Activated CD4-positive, alpha-beta T cell treated with anti-CD3 and anti-CD28 coated beads, Interleukin-2, amount 50 U/mL, for 1 hour (primary cell): ENCODE data around the gene CCDC88C.

ENCODE experiments used
- DNase-seq: peaks from one replicate; pipeline ENCODE4 v3.0.0-alpha.2; 2020

Gene CCDC88C

GRCh38 chr14:91342206-91342760, 75.3 kb downstream of the CCDC88C start:
- DNase-seq, result no peak

GRCh38 chr14:91341751-91342154, 75.9 kb downstream of the CCDC88C start:
- DNase-seq, result no peak

DNA sequence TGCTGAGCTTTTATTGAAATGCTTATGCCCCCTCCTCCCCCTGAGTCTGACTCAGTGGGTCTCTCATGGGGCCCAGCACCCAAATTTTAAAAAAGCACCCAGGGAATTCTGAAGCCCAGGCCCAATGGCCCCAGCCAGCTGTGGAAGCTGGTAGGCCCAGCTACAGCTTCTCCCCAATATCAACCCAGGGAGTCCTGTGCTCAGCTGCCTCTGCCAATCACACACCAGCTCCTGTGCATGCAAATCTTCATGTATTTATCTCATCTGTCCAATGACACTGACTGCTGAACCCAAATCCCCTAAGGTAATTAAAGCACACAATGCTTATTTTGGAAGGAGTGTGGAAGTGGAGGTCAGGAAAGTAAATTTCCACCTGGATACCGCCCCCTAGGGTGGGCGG, 76.3 kb downstream of the CCDC88C start:
- no peak for DNase-seq

GRCh38 chr14:91339671-91340369, 77.8 kb downstream of the CCDC88C start:
- no peak for DNase-seq

- no peak for DNase-seq
These were observed 78.5 kb downstream of the CCDC88C start for GRCh38 chr14:91339076-91339475.

GRCh38 chr14:91338379-91338778, 79.2 kb downstream of the CCDC88C start:
- no peak for DNase-seq

DNA sequence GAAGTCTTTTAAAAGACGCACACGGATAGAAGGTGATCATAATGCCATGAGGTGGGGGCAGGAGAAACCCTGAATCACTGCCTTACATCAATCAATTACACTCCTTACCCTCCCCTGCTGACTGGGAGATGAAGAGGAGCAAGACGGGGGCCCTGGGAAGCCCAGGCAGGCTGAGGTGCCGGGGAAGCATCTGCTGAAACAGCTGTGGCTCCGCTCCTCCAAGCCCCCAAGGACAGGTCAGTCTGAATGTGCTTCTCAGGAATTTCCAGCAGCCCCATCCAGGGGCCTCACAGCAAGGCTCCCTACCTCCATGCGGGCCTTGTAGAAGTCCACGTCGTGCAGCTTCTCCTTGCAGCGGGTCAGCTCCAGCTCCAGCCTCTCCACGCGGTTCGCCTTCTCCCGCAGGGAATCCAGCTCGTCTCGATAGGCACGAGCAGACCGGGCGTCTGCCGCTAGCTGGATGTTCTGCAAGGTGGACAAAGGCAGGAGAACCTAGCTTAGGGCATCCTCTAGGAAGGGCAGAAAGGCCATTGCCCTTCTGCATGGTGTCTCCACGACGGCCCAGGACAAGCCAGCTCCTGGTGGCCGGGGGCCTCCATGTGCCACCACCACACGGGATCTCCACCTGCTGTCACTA, 79.8 kb downstream of the CCDC88C start:
- DNase-seq, result no peak

GRCh38 chr14:91336093-91336450, 81.5 kb downstream of the CCDC88C start:
- no peak for DNase-seq

GRCh38 chr14:91335191-91336092, 82.2 kb downstream of the CCDC88C start:
- no peak for DNase-seq

DNA sequence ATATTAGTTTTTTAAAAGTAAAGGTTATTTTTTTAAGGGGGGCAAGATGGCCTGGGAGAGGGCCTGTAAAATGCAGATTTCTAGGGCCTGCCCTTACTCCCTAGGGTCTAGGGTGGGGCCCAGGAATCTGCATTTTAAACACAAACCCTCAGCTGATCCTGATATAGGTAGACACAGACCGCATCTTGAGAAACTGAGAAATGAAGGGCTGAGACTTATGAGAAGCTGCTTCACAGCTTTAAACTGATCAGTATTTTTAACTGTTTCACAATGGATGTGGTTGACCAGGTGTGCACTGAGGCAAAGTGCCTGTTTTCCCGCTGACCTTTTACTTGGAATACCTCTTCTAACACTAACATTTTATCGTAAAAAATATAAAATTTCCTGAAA, 84.0 kb downstream of the CCDC88C start:
- no peak for DNase-seq

GRCh38 chr14:91332986-91333649, 84.5 kb downstream of the CCDC88C start:
- DNase-seq, result no peak

DNA sequence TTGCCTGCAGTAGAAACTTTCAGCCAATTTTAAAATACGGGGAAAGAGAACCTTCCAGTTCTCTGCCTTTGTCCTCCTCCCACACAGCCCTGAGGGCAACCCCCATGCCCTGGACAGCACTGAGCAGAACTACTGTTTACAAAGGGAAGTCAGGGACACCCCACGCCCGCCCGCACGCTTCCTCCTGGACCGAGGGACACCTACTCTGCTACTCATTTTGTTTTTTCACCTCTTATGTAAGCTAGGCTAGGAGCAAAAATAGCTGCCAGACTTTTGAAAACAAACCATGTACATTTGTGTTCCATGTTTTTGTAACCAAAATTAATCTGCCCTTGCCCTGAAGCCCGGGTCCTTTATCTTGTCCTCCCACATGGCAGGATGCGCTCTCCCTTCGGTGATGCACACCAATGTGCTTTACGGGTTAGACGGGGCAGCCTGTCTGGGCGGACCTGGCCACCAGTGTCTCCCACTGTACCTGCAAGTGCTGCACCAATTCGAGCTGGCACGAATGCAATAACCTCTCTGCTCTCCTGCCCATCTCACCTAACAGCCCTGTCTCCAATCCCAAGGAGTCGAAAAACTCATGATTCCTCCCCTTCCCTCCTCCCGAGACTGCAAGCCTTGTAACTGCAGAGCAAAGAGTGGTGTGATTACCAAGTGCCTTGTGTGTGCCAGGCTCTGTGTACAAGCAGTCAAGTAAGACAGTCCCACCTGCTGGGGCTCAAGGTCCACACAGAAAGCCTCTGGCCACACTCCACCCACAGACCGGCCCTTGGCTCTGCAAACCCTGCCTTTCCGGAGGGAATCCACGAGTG, 85.2 kb downstream of the CCDC88C start:
- DNase-seq, result no peak

DNA sequence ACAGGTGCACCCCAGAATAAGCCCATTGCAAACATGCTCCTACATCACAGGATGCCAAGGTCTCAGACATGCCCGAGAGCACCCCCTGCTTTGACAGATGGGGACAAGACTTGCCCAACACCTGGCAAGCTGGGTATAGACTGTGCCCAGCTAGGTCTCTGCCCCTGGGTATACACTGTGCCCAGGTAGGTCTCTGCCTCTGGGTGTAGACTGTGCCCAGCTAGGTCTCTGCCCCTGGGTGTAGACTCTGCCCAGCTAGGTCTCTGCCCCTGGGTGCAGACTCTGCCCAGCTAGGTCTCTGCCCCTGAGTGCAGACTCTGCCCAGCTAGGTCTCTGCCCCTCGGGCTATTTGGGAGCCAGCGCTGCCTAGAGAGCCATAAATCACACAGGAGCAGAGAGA, 85.9 kb downstream of the CCDC88C start:
- no peak for DNase-seq

DNA sequence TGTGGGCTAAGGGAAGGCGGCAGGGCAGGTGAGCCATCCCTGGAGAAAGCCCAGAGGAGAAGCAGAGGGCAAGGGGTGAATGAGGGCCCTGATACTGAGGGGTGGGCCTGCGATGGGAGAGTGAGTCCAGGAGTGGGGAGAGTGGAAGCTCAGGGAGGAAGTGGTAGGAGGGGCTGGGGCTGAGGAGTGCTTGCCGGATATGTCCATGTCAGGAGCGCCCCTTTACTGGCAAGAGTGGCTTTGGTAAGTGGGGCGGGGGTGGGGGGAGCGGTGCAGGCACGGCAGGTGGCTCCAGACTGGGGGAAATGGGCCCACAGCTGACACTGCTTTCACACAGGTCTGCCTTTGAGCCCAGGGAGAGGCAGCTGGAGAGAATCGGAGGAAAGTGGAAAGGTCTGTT, 86.8 kb downstream of the CCDC88C start:
- no peak for DNase-seq

DNA sequence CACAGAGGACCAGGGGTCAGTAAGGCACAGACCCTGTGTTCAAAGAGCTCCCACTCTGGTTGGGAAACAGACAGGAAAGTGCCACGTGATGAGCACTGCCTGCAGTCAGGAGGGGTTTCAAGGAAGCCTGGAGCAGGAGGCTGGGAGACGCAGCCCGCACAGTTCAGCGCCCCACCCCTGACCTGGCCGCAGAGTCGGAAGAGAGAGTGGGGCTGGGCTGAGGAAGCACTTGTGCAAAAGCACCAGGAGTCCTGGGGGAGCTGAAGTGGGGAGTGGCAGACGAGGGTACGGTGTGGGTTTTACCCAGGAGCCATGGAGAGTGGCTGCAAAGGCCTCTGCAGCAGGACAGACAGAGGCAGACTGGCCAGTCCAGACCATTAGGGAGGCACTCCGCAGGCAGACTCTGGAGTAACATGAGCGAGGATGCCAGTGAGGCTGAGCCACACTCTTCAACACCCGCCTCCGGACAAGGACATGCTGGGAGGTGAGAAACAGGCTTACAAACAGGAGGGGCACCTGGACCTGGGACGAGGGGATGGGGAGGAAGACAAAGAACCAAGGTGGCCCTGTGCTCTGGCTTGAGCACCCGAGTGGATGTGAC, 87.4 kb downstream of the CCDC88C start:
- no peak for DNase-seq

- no peak for DNase-seq
These were observed 88.1 kb downstream of the CCDC88C start for GRCh38 chr14:91329486-91330014.

GRCh38 chr14:91328313-91329050, 89.1 kb downstream of the CCDC88C start:
- DNase-seq, result no peak

- no peak for DNase-seq
These were observed 89.8 kb downstream of the CCDC88C start for GRCh38 chr14:91327661-91328312.

GRCh38 chr14:91327250-91327595, 90.4 kb downstream of the CCDC88C start:
- DNase-seq, result no peak
